Upper lobe of left lung (tissue), 4 donors: ENCODE results near the gene FER1L5.

ENCODE experiments used
- EP300 ChIP-seq, 4 donors: sonication (generic); formaldehyde crosslinking; IDR thresholded peaks; one replicate each; pipeline ENCODE4 v1.5.1; 2017; ENCODE audit warnings: antibody characterized with exemption in 4 of 4, control low read depth in 2 of 4
- POLR2A ChIP-seq, 4 donors: fragments of 450-650 bp; IDR thresholded peaks; one replicate each; pipeline ENCODE4 v1.5.1; 2016 to 2017; ENCODE audit warnings: antibody characterized with exemption in 4 of 4, mild to moderate bottlenecking in 2 of 4
- TF ChIP-seq, protein P1 (sequence below), 6 experiments: fragments of 450-650 bp in 4 of 6; fragments of 200-600 bp in 2 of 6; sonication (generic) in 2 of 6; IDR thresholded peaks; one replicate each; pipeline ENCODE4 v1.5.1; 2016 to 2019; ENCODE audit warnings: antibody characterized with exemption in 6 of 6

DNA sequence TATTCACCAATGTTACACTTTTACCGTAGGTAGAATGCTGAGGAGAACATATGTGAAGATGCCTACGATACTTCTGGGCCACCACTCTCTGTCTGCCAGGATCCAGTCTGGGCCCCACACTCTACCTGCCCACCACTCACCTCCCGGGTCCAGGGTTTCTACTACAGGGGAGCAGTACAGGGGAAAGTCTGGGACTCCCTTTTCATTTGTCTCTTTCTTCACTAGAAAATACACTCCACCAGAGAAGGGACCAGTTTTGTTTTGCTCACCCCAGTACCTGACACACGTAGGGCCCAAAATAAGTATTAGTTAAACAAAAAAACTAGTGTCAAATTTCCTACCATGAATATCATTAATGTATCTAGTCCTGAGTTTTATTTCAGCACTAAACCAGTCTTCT, 25.6 kb upstream of the FER1L5 start:
- TF ChIP-seq, protein P1, sequence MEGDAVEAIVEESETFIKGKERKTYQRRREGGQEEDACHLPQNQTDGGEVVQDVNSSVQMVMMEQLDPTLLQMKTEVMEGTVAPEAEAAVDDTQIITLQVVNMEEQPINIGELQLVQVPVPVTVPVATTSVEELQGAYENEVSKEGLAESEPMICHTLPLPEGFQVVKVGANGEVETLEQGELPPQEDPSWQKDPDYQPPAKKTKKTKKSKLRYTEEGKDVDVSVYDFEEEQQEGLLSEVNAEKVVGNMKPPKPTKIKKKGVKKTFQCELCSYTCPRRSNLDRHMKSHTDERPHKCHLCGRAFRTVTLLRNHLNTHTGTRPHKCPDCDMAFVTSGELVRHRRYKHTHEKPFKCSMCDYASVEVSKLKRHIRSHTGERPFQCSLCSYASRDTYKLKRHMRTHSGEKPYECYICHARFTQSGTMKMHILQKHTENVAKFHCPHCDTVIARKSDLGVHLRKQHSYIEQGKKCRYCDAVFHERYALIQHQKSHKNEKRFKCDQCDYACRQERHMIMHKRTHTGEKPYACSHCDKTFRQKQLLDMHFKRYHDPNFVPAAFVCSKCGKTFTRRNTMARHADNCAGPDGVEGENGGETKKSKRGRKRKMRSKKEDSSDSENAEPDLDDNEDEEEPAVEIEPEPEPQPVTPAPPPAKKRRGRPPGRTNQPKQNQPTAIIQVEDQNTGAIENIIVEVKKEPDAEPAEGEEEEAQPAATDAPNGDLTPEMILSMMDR (IDR thresholded peaks at IDR 0.05), result no peak
- no peak for TF ChIP-seq POLR2A (IDR thresholded peaks at IDR 0.05)
- TF ChIP-seq EP300 (IDR thresholded peaks at IDR 0.05), result no peak
